Measurements from ENCODE around the gene RFESD.

- no peak for TF ChIP-seq POLR2A (IDR thresholded peaks at IDR 0.05)
- TF ChIP-seq CTCF (IDR thresholded peaks at IDR 0.05): no peak
- no peak for TF ChIP-seq POLR2AphosphoS5 (IDR thresholded peaks at IDR 0.05)
Measured at GRCh38 chr5:95628933-95629332, 17.6 kb upstream of the RFESD start.

All from breast epithelium (tissue), 3 donors.